HG03460 (cell line): Measurements from ENCODE around the gene ELK3.

Source experiments
- ATAC-seq: cut with Tn5 transposase; IDR thresholded peaks from one replicate; pipeline ENCODE4 v1.9.1; 2021; ENCODE audit not compliant: unreplicated experiment

ELK3 gene

DNA sequence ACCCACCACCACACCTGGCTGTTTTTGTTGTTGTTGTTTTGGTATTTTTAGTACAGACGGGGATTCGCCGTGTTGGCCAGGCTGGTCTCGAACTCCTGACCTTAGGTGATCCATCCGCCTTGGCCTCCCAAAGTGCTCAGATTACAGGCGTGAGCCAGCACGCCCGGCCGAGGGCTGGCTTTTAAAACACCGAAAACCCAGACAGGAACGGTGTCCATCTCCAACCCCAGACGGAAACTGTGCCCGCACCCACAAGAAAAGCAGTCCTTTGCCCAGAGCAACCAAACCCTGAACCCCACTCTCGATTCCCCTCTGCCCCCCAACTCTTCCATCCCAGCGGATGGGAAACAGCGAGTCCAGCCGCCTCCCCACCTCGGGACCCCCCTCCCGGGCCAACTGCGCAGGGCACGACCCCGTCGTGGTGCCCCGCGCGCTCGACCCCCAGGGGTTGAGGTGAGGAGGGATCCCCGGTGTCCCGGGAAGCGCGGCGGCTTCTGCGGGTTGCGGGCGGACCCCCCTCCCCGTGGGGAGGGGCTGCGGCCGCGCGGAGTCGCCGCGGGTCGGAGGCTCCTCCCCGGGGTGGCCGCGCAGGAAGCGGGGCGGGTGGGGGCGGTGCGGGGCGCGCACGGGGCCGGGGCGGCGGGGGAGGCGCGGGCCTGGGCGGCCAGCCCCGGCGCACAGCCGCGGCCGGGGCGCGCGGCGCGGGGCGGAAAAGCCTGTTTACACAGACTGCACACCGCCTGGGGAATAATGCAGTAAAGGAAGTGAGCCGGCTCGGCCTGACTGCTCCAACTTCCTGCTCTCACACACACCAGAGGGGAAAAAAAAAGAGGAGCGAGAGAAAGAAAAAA lies at the start of gene ELK3:
Gene ELK3 (plus strand): TSS at position 651 of the 851 bp plus-strand sequence.
- ATAC-seq = peak; percentile 48

GRCh38 chr12:96146747-96147146 lies 47.4 kb upstream of the ELK3 start:
- ATAC-seq = no peak

- no peak for ATAC-seq
Observed at GRCh38 chr12:96150442-96150841, 43.7 kb upstream of the ELK3 start.

DNA sequence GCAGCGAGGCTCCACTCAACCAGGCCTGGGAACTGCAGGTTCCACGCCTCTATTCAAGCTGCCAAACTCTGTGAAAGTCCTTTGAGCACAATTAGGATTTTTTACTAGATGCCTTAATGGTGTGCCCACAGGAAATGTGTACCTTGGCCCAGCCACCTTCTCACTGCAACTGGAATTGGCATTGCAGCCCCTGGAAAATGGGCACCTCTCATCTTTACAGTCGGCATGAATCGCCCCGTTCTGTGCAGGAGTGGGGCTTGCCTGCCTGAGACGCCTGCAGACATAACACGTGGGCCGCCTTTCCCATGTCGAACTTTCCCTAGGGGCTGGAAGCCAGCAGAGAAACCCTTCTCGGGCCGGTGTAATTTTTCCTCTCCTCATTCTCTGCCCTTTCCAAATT lies 42.0 kb upstream of the ELK3 start:
- no peak for ATAC-seq

DNA sequence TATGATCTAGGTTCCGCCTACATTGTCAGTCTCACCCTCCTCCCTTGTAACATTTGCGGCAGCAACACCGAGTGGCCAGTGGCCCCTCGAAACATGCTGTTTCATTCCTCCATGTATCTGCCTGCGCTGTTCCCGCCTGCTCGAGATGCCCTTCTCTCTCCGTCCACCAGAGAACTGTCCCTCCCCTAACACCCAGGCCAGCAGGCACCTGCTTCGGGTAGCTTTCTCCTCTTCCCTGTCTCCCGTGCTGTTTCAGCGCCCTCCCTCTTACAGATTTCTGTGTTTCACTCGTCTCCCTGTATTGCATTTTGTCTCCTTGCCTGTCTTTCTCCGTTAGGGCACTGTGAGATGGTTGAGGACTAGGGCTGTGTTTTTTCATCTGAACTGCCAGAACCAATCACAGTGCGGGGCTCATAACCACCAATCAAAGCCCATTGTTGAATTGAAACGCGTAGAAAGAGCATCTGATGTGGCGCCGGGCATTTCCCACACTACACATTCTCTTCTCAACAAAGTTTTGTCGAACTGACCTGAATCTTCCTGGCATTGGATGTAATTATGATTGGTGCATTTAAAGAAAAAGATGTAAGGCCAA lies 40.9 kb upstream of the ELK3 start:
- no peak for ATAC-seq

DNA sequence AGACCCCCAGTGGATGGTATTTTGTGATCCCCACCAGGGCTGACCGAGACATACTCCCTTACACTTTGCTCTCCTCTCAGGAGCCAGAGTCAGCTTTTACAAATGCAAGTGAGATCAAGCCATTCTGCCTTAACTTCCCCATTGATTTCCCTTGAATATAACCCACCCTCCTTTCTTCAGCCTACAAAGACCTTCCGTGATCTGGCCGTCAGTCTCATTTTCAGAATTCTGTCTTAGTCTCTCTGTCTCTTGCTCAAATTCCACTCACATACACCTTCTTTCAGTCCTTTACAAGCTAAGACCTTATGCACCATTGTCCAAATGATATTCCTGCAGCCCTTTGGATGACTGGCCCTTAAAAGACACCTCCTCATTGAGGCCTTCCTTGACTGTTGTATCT lies 39.0 kb upstream of the ELK3 start:
- no peak for ATAC-seq

GRCh38 chr12:96155781-96156180 lies 38.4 kb upstream of the ELK3 start:
- no peak for ATAC-seq

DNA sequence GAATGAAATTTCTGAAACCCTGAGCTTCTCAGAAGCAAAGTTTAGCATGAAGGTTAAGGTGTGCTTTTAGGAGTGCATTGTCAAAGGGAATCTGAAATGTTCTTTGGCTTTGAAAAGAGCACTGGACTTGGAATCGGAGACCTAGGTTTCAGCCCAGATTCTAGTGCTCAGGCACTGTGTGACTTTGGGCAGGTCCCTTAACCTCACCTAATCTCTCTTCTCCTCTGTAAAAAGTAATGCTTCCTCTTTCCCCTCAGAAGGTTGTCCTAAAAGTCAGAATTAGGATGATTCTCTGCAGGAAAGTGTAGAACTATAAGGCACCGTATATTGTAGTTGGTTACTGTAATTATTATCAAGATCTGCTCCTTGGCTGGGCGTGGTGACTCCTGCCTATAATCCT lies 38.0 kb upstream of the ELK3 start:
- ATAC-seq = no peak

DNA sequence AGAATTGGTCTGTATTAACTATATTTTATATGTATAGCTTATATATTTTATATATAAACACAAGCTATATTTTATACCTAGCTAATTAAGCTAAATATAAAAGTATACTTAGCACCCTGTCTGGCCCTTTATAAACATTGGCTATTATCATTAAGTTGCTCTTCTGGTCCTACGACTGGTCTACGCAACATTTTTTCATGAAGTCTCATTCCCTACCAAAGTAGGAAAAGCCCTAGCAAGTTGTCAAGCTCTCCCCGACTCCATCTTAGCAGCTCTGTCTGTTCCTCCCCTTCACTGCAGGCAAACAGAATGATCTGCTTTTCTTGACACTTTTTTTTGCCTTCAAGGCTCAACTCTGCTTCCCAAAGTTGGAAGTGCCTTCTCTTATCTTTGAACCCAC lies 36.7 kb upstream of the ELK3 start:
- ATAC-seq = no peak

GRCh38 chr12:96164951-96165811 lies 29.0 kb upstream of the ELK3 start:
- no peak for ATAC-seq

DNA sequence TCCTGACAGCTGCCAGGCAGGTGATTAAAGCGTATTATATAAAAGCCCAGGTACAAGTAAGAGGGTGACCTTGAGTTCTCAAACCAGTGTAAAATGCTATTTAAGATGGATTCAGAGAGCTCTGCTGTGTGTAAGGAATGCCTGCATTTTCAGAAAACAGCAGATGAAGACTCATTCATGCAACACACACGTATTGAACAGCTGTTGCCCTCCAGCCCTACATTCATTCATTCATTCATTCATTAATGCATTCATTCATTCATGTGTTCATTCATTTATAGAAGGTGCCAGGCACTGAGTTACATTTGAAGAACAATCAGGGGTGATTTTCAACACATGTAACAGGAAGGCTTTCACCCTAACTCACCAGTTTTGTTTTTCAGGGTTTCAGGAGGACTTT lies 27.4 kb upstream of the ELK3 start:
- no peak for ATAC-seq

- ATAC-seq = no peak
Observed at GRCh38 chr12:96167492-96167891, 26.7 kb upstream of the ELK3 start.

- ATAC-seq = no peak
Observed at GRCh38 chr12:96170328-96170727, 23.8 kb upstream of the ELK3 start.

DNA sequence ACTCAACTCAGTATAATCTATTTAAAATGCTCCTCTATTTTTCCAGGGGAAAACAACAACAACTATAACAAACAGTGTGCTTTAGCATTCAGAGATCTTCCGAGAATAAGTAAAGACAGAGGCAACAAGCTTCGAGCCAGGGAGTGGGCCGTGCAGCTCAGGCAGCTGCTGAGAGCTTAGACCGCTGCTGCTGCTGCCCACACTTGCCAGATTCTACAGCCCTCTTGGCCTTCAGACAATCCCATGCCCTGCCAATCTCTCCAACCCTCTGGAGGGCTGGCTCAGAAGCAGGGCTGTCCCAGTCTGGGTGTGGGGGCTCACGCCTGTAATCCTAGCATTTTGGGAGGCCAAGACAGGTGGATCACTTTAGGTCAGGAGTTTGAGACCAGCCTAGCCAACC lies 23.4 kb upstream of the ELK3 start:
- ATAC-seq = no peak

- no peak for ATAC-seq
Observed at GRCh38 chr12:96171905-96172304, 22.3 kb upstream of the ELK3 start.

- ATAC-seq = no peak
Observed at GRCh38 chr12:96172981-96173380, 21.2 kb upstream of the ELK3 start.

GRCh38 chr12:96176575-96176974 lies 17.6 kb upstream of the ELK3 start:
- ATAC-seq = no peak

- ATAC-seq = peak; percentile 79
Observed at GRCh38 chr12:96177013-96177412, 17.2 kb upstream of the ELK3 start.

- ATAC-seq = no peak
Observed at GRCh38 chr12:96183734-96184370, 10.3 kb upstream of the ELK3 start.

GRCh38 chr12:96185914-96186313 lies 8.3 kb upstream of the ELK3 start:
- no peak for ATAC-seq

DNA sequence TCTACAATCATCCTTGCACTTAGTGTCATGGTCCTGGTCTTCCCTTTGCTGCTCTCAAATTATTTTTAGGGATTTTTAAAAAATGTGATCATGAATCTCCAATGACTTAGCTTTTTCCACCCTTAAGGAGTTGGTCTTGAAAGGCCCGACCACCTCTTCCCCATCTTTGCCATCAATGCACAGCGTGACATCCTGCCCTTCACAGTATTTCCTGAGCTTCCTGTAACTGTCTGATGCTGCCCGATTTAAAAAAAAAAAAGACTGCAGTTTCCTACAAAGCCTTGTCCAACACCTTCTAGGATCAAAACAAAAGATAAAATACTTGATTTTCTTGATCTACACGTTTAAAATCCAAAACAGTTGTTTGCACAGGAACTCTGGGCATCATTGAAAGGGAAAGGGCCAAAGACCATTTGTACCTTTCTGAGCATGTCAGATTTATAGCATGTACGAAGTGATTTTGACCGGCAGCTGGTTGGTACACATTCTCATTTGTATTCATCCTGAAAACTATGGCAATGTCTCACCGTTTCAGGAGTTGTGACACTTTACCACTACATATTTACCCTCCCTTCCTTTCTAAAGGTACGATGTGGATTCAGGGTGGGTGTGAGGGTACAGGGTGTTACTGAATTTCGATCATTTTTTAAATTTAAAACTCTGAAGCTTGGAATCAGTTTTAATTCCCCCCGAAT lies 7.4 kb upstream of the ELK3 start:
- no peak for ATAC-seq
